Measurements from ENCODE around the gene TNFRSF25.
A peak's percentile ranks its signal among the peaks of the same experiment; 100 is the strongest.
"Not testable (repeated sequence)": the region's sequence is repeated elsewhere in the genome, so short reads cannot be mapped to it uniquely, and the experiment has no call there.

Gene TNFRSF25

DNA sequence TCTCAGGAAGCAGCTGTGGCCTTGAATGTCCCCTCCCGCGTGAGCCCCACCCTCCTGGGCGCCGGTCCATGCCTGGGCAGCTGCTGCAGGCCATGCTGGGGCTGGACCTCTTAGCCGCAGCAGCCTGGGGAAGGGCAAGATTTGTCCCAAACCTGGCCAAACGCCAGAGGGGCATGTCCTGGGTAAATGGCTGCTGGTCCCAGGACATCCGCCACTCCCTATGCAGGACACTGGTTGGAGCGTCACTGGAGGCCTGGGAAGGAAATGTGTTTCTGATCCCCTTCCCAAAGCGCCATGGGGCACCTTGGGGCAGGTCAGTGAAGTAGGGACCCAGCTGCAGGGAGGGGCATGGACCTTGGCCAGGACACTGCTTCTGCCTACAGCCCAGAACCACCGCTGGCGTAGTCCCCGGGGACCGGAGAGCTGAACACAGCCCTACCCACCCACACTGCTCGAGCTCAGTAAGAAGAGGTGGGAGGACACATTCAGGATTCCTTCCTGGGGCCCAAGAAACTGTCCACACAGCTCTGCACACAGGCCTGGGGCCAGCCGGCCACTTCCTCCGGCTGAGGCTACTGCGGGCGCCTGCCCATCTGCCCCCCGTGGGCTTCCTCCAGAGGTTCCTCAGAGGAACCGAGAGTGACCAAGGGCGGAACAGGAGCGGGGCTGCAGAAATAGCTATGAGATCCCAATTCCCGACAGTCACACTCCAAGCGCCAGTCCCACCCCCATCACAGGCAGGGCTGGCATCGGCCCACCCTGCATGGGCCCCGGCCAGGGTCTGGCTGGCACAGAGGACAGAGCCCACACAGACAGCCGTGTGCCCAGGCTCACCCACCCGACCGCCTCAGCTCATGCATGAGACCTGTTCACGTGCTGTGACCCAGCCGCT lies 36.3 kb upstream of the TNFRSF25 start:
- no peak for DNase-seq (ENCODE audit: extremely low read depth in 1 of 2, low read depth in 1 of 2)

DNA sequence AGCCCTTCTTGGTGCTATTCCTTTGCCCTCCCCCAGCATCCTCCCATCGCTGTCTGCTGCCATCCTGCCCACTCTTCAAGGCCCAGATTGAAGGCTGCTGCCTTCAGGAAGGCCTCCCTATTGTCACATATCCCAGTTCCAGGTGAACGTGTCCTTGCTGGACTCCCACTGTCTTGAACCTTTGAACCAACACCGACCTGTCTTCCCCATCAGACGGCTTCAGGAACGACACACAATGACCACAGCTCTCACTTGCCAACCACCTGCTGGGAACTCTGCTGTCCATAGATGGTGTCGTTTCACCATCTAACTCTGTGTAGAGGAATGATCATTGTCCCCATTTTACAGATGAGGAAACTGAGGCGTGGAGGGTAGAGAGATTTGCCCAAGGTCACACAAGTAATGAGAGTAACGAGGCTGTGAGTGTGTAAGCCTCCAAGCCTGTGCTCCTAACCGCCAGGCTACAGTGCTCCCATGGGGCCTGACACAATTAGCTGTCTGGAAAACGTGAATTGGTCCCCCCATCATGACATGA lies 35.4 kb upstream of the TNFRSF25 start:
- DNase-seq (ENCODE audit: extremely low read depth in 1 of 2, low read depth in 1 of 2) = no peak

DNA sequence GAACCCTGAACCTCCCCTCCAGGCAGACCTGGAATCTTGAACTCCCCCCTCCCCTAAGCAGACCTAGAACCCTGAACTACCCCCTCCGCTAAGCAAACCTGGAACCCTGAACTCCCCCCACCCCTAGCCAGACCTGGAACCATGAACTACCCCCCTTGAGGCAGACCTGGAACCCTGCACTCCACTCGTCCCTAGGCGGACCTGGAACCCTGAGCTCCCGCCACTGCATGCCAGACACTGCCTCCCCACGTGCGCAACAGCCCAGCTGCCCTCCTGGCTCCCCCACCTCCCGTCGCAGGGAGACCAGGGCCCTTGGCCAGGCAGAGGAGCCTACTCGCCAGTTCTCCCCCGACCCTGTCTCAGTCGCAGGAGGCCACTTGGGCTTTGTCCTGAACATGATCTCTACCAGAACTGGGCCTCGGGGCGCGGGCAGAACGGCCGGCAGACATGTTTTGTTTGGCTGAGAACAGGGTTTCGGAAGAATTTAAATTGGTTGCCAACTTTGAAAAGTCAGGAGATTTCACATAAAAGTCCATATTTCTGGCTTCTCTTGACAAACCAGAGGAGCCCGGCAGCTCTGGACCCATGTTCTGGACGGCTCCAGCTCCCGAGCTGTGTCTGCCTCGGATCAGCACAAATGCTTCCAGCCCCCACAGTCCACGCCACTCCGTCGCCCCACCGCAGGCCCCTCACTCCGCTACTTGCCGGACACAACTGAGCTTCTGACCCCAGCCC lies 34.7 kb upstream of the TNFRSF25 start:
- DNase-seq (ENCODE audit: extremely low read depth in 1 of 2, low read depth in 1 of 2) = no peak

DNA sequence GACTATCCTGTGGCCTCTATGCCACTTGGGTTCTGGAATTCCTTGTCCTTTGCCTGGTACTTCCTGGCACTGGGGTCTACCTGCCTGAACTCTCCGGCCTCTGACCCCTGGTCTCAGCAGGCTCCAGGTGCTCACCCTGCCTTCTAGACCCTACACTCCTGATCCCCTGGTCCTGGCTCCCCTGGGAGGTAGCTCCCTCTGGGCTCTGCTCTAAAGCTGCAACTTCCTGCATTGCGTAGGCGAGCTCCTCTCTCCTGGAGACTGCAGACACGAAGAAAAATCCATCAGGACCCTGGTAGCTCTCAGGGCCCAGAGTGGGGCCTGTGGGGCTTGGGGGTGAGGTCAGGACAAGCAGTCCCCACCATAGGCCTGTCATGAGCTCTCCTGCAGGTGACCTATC lies 33.3 kb upstream of the TNFRSF25 start:
- no peak for DNase-seq (ENCODE audit: extremely low read depth in 1 of 2, low read depth in 1 of 2)

DNA sequence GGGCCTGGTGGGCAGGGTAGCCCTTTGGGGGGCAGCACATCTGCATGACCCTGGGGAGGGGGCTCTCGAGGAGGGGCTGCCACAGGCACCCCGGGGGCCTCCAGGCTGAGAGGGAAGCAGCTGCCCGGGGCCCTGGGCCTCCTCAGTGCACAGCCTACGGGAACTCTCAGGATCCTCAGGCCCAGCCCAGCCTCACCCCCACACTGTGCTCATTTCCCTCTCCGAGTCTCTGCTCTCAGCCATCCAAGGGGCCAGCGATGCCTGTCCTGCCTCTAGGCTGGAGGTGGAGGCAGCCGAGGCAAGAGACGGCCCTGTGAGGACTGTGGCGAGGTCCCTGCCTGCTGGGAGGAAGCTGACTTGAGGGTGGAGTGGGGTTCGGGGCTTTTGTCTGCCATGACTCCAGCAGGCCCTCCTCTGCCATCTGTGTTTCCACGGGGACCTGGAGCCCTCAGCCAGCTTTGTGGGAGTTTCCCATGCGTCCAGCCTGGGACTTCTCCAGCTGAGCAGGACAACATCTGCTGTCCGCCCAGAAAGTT lies 32.7 kb upstream of the TNFRSF25 start:
- DNase-seq (ENCODE audit: extremely low read depth in 1 of 2, low read depth in 1 of 2) = no peak

DNA sequence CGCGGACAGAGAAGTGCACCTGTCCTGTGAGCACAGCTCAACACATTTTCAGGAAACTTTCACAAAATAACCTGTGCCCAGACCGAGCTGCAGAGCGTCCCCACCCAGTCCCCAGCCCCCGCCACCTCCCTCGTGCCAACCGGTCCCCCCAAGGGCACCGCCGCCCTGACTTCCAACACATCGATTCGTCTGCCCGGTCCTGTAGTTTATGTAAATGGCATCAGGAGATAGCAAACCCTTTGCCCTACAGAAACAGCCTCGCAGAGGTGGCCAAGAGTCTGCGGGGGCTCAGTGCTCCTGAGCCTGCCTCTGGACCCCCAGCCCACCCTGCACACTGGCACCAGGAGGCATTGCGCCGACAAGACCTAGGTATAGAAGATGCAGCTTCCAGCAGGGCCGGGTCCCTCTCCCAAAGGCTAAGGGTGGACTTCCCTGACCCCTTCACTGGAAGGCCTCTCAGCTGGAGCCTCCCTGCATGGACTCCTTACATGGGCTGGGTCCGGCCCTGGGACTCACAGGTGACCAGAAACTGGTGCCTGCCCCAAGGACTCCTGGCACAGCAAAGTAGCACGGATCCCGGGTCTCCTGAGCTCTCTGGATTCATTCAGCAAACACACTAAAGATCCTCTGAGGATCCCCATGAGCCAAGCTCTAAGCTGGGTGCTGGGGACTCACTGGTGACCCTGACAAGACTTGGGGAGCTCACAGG lies 32.0 kb upstream of the TNFRSF25 start:
- no peak for DNase-seq (ENCODE audit: extremely low read depth in 1 of 2, low read depth in 1 of 2)

DNA sequence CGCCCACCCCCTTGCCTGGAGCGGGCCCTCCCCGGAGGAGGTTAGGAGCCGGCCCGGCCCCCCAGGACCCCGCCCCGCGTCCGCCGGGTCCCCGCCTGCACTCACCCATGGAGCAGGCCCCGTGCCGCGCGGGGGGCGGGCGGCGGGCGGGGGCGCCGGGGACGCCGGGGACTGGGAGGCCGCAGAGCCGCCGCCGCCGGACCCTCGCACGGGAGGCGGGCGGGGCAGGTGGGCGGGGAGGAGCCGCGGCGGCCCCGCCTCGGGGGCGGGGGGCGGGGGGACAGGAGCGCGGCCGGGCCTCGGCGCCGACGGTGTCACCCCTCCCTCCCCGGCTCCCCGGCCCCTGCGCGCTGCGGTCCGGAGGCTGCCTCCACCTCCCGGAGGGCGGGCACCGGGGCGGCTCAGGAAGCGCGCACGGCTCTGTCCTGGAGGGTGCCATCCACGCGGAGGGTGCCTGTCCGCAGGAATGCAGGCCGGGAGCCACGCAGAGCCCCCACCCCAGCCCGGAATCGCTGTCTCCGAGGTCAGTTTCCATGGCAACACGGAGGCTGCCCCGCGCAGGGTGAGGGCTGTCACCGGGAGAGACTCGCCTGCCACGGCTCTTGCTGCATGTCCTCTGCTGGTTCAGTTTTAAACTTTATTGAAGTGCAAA lies 31.4 kb upstream of the TNFRSF25 start:
- DNase-seq (ENCODE audit: extremely low read depth in 1 of 2, low read depth in 1 of 2) = no peak

DNA sequence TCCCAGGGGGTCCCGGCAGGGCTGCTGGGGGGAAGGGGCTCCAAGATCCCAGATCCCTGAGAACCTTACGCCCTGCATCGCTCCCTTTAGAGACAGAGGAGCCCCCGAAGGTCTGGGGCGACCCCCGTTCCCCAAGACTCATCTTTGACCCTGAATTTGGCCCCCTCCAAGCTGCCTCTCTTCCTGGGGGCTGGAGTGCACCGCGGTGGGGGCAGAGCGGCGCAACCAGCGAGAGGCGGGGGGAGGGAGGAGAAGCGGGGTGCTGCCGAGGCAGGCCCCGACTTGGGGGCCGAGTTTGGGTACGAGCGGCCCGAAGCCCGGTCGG lies 30.9 kb upstream of the TNFRSF25 start:
- no peak for DNase-seq (ENCODE audit: extremely low read depth in 1 of 2, low read depth in 1 of 2)

DNA sequence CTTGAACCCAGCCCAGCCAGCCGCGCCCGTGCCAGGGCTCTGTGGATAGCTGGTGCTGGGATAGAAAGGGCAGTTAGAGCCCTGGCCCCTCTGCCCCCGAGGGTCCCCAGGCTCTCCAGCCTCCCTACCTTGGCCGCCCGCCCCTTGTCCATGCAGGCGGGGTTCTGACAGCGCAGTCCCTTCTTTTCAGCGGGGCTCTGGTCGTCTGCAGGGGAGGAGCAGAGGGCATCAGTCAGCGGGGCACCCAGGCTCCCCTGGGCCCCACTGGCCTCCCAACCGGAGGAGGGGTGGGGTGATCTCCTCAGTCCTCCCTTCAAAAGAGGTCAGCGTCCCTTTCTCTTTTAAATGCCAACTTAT lies 30.4 kb upstream of the TNFRSF25 start:
- DNase-seq (ENCODE audit: extremely low read depth in 1 of 2, low read depth in 1 of 2) = no peak

DNA sequence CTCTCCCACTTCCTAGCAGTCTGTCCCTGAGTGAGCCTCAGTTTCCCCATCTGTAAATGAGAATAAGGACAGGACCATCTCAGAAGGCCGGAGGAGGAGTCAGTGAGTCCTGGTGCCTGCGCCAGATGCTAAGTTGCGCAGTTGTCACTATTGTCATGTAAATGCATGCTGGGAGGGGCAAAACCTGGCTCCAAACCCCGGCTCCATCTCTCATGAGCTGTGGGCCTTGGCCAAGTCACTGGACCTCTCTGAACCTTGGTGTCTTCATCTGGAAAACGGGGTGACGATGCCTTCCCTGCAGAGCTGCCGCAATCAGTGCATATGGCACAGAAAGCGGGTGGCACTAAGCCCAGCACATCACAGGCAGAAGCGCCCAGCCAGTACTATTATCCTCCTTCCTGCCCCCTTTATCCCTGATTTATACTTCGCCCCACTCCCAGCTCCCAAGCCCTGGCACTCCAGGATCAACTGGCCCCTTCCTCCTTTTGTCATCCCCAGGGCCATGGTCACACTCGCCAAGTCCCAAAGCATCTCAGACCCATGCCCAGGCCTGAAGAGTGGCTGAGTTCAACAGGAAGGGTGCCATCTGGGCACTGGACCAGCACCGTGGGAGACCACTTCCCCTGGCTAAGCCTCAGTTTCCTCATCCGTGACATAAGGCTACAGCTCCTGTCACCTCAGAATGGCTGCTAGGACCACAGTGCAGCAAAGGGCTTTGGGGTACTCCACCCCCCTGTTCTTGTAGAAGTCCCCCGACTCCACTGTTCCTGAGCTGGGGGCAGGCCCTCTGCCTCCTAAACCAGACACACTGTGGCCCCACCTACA lies 29.8 kb upstream of the TNFRSF25 start:
- no peak for DNase-seq (ENCODE audit: extremely low read depth in 1 of 2, low read depth in 1 of 2)

DNA sequence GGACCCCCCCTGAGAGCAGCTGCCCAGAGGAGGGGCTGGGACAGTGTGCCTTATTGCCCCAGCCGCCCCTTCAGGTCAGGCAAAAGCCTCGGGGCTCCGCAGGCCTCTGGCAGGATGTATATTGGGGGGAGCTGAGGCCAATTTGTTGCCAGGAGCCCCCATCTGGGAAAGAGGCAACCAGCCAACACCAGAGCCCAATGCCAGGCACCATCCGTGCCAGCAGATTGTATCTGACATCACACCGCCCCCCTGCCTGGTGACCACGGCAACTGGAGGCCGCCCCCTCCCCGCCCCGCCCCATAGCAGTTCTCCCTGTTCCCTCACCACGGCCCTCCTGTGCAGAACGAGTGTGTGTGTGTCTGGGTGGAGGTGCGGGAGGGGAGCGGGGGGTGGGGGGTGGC lies 29.1 kb upstream of the TNFRSF25 start:
- no peak for DNase-seq (ENCODE audit: extremely low read depth in 1 of 2, low read depth in 1 of 2)

DNA sequence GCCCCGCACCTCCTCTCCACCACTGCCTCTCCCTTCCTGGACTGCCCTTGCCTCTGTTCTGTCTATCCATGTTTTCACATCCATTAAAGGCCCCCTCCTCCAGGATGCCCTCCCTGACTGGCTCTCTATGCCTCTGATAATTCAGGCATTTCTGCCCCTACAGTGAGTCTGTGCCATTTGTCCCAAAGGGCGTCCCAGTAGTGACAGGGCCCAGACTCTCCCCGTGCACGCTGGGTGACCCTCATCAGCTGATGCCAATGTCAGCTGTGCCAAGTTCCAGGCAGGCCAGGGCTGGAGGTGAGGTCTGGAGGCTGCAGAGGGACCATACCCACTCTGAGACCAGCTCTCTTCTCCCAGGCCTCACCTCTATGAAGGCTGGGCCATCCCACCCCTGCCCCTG lies 28.7 kb upstream of the TNFRSF25 start:
- no peak for DNase-seq (ENCODE audit: extremely low read depth in 1 of 2, low read depth in 1 of 2)

DNA sequence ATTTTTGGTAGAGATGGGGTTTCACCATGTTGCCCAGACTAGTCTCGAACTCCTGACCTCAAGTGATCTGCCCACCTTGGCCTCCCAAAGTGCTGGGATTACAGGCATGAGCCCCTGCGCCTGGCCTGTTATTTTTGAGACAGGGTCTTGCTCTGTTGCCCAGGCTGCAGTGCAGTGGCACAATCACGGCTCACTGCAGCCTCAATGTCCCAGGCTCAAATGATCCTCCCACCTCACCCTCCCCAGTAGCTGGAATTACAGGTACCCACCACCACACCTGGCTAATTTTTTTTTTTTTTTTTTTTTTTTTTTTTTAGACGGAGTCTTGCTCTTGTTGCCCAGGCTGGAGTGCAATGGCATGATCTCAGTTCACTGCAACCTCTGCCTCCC lies 27.9 kb upstream of the TNFRSF25 start:
- DNase-seq (ENCODE audit: extremely low read depth in 1 of 2, low read depth in 1 of 2) = not testable (repeated sequence)

DNA sequence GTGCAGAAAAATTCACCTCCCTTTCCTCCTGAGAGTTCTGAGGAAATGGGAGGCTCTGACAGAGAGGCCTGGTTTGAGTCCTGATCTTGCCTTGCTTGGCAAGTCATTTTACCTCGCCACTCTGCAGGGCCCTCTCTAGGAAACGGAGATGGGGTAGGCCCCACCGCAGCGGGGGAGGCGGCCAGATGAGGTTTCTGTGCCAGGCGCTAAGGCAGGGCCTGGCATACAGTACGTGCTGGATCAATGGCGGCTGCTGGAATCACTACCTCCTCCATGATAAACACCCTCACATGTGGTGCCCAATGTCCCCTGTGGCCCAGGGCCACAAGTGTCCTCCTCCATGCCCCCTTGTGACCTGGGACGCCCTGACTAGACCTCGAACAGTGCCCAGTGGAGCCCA lies 26.0 kb upstream of the TNFRSF25 start:
- no peak for DNase-seq (ENCODE audit: extremely low read depth in 1 of 2, low read depth in 1 of 2)

DNA sequence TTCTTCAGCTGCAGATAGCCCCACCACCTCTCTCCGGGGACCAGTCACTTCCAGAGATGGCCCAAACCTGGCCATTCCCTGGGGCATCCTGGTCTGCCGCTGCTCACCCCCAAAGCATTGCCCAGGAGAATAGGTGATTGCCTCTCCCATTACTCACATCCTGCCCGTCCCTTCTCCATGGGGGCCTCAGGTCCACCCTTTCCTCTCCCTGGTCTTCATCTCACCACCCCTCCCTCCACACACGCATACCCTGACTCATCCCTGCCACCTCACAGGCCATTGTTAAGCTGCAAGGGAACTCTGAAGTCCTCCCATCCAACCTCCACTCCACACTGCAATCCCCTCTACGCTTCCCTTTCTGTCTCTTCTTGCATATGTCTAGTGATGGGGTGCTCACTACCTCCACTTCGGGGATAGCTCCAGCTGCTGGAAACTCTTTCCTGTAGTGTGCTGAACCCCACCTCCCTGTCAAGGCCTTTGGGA lies 25.5 kb upstream of the TNFRSF25 start, which contains the start of gene PLEKHG5:
PLEKHG5 (minus strand) TSS at position 188 of the 483 bp plus-strand sequence. CDS start 14,096 bp downstream, outside the sequence.
- DNase-seq (ENCODE audit: extremely low read depth in 1 of 2, low read depth in 1 of 2) = no peak

DNA sequence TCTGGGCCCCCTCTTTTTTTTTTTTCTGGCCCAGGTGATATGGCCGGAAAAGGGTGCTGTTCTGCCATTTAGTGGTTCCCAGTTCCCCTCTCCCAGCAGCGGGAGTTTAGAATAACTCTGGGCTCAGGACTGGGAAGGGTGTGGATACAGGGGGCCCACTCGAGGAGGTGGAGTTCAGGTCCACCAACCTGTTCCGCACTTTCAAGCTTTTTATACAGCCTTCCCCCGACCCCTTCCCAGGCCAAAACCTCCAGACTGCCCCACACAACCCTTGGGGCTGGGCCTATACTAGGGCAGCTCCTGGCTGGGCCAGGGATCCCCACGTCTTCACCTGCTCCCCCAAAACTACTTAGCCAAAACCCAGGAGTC lies 25.1 kb upstream of the TNFRSF25 start:
- DNase-seq (ENCODE audit: extremely low read depth in 1 of 2, low read depth in 1 of 2) = no peak

DNA sequence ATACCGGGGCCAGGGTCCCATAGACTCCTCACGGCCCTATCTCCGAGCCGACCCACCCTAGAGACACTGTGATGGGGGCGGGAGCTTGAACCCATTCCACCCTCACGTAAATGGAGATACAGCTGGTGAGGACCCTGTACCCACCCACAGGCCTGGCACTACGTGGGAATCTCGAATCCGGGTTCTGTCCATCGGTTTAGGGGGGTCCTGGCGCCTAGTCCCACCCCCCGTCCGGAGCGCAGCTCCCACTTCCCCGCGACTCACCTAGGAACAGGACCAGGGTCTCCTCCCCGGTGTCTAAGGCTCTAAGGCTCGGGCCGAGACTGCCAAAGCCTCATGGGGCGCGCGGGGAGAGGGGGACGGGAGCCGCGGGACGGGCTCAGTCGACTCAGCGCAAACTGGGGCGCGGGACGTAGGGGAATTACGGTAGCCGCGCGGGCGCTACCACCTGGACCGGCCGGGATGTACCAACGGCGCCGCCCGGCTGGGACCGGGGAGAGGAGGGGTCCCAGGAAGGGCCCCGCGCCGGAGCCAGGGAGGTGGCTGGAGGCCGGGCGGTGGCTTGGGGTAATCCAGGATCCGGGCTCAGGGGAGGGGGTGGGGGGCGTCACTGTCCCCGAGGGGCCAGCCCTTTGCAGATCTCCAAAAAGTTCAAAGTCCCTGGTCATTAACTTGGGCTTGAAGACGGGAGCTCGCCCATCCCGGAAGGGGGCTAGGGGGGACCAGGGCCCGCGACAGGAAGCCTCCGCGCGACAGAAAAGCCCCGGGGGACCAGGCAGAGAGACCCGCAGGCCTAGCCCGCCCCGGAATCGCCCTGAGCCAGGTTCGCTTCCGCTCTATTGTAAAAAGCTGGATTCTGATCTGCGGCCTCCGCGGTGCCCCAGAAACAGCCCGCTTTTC lies 24.5 kb upstream of the TNFRSF25 start:
- DNase-seq (ENCODE audit: extremely low read depth in 1 of 2, low read depth in 1 of 2) = peak; percentile 29 to 42

DNA sequence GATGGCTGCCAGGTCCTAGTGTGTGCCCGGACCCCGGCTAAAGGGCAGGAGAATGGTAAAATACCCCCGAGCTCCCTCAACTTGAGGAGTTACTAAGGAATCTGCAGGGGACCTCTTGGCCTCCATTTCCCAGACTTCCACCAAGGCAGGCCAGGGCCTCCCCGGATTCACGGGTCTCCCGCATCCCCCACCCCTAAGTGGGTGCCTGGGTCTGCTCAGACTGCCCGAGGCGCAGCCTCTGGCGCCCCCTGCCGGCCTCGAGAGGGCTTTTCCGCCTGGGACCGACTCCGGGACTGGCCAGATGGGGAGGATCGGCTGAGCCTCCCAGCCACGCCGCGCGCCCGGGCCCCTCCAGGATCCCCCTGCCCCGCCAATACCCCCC lies 23.8 kb upstream of the TNFRSF25 start:
- peak; percentile 57 to 72 for DNase-seq (ENCODE audit: extremely low read depth in 1 of 2, low read depth in 1 of 2)

DNA sequence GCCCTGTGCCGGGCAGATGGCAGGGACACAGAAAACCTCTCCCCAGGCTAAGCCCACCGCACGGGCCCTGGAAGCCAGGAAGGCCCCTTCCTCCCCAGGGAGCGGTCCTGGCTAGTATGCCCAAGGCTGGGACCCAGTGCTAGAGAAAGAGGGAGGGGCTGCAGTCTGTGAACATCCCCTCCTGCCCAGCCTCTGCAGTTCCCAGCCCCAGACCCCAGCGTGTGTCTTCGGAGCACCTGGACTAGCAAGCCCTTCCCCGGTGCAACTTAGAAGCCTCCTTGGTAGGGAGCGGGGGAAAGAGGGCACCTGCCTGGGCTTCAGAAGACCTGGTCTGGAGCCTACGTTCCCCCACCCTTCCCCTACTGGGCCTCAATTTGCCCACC lies 23.4 kb upstream of the TNFRSF25 start:
- no peak for DNase-seq (ENCODE audit: extremely low read depth in 1 of 2, low read depth in 1 of 2)

Data from stimulated activated CD8-positive, alpha-beta memory T cell treated with anti-CD3 and anti-CD28 coated beads, Interleukin-7, amount 100 ng/mL, for 48 hours (primary cell).